ENCODE data around the gene TBC1D16. TPM values are rescaled to one million over a fixed set of nuclear protein-coding genes. Genes with fewer than 3 reads are reported as not detected.

Gene TBC1D16, protein sequence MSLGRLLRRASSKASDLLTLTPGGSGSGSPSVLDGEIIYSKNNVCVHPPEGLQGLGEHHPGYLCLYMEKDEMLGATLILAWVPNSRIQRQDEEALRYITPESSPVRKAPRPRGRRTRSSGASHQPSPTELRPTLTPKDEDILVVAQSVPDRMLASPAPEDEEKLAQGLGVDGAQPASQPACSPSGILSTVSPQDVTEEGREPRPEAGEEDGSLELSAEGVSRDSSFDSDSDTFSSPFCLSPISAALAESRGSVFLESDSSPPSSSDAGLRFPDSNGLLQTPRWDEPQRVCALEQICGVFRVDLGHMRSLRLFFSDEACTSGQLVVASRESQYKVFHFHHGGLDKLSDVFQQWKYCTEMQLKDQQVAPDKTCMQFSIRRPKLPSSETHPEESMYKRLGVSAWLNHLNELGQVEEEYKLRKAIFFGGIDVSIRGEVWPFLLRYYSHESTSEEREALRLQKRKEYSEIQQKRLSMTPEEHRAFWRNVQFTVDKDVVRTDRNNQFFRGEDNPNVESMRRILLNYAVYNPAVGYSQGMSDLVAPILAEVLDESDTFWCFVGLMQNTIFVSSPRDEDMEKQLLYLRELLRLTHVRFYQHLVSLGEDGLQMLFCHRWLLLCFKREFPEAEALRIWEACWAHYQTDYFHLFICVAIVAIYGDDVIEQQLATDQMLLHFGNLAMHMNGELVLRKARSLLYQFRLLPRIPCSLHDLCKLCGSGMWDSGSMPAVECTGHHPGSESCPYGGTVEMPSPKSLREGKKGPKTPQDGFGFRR
- total RNA-seq, result 10 to 100 TPM; 12.9 to 17.6 TPM
- long read RNA-seq, partial matches to known transcripts, result 4 of 12 reads
- long read RNA-seq, other reads (novel, unspliced or antisense), result 8 of 12 reads

DNA sequence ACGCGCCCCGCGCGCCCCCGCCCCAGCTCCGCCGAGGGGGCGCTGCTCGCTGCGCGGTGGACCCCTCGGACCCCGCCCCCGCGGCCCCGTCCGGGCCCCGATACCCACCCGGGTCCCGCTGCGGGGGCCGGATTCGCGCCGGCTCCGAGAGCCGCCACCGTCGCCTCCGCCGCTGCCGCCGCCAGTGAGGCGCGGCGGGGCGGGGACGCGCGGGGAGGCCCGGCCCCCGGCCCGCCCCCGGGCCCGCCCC lies at the start of gene TBC1D16:
TSS of gene TBC1D16 (minus strand) at position 186 of the 250 bp plus-strand sequence. CDS start 22,325 bp downstream, outside the sequence.
- intact Hi-C loops (cut with DNase I, micrococcal nuclease), result no loop called here
- DNase-seq, result no peak
- no peak for ATAC-seq

DNA sequence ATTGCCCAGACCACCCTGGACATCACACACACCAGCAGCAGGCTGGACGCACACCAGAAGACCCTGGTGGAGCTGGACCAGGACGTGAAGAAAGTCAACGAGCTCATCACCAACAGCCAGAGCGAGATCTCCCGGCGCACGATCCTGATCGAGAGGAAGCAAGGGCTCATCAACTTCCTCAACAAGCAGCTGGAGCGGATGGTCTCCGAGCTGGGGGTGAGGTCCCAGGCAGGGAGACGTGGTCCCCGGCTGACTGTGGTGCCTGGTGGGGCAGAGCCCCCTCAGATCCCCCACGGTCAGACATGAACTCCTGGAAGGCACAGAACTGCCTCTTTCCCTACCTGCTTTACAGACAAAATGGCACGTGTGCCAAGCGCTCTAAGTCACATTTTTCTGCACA lies 49.1 kb upstream of the TBC1D16 start:
- DNase-seq, result no peak
- ATAC-seq, result no peak
- intact Hi-C loops (cut with DNase I, micrococcal nuclease), result loop anchor here in 1 of 2 donors (10.0 kb wide), 1 partner anchor 80 kb away; no protein-coding TSS in a partner anchor

- intact Hi-C loops (cut with DNase I, micrococcal nuclease), result loop anchor here in 1 of 2 donors (10.0 kb wide), 1 partner anchor 78 kb away; no protein-coding TSS in a partner anchor
- ATAC-seq (no peak), DNase-seq (no peak)
Observed at GRCh38 chr17:80083136-80083661, 47.5 kb upstream of the TBC1D16 start.

DNA sequence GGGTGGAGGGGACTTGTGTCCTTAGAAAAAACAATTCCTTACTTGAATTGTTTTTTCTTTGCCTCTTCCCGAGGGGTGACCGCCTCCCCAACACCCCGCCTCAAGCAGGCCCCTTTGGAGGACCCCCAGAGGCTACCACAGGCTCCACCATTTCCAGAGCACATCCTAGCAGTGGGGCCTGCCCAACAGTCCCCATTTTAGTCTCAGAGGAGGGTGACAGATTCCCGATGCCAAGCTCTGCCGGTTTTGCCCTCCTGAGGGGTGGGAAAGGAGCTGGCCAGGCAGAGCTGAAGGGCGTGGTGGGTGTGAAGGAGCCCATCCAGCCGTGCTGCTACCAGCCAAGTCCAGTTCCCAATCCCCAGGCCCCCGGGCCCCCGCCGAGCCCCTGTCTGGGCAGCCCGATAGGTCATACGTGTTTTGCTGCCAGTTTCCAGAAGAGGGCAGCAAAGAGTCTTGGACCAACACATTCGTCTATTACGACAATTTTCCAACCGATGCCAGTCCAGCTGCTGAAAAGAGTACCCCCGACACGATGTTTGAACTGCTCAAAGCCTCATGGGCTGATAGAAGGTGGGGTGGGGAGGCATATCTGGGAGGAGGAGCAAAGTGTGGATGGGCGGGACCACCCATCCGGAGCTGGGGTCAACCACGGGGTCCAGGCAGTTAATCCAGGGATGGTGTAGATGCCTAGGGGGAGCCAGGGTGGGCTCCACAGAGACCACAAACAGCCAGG lies 46.9 kb upstream of the TBC1D16 start:
- ATAC-seq (peak; percentile 65), DNase-seq (peak in 1 of 2 donors; percentile 64)
- intact Hi-C loops (cut with DNase I, micrococcal nuclease), result loop anchor here in 1 of 2 donors (10.0 kb wide), 1 partner anchor 78 kb away; no protein-coding TSS in a partner anchor

DNA sequence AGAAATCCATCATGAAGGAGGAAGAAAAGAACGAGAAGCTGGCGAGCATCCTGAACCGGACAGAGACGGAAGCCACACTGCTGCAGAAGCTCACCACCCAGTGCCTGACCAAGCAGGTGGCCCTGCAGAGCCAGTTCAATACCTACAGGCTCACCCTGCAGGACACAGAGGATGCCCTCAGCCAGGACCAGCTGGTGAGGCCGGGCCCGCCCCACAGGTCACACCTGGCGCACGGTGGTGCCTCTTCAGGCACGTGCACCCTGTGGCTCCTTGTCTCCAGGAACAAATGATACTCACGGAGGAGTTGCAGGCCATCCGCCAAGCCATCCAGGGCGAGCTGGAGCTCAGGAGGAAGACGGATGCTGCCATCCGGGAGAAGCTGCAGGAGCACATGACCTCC lies 45.9 kb upstream of the TBC1D16 start:
- no peak for DNase-seq
- intact Hi-C loops (cut with DNase I, micrococcal nuclease), result loop anchor here in 1 of 2 donors (10.0 kb wide), 1 partner anchor 77 kb away; no protein-coding TSS in a partner anchor
- ATAC-seq, result no peak

DNA sequence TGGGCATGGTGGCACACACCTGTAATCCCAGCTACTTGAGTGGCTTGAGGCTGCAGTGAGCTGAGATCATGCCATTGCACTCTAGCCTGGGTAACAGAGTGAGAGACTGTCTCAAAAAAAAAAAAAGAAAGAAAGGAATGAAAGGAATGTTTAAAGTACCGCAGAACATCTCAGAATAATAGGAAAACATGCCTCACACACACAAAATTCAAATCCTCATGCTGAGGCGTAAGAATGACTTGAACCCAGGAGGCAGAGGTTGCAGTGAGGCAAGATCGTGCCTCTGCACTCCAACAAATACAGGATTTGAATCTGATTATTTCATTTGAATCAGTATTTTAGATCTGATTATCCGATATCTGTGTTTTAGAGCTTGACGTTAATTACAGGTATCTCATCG lies 44.4 kb upstream of the TBC1D16 start:
- intact Hi-C loops (cut with DNase I, micrococcal nuclease), result loop anchor here in 1 of 2 donors (10.0 kb wide), 1 partner anchor 75 kb away; no protein-coding TSS in a partner anchor
- no peak for ATAC-seq
- no peak for DNase-seq

- intact Hi-C loops (cut with DNase I, micrococcal nuclease), result no loop called here
- ATAC-seq (no peak), DNase-seq (no peak)
Observed at GRCh38 chr17:80072410-80072809, 36.7 kb upstream of the TBC1D16 start.

GRCh38 chr17:80071116-80071841 lies 35.6 kb upstream of the TBC1D16 start:
- ATAC-seq, result no peak
- intact Hi-C loops (cut with DNase I, micrococcal nuclease), result no loop called here
- peak in 1 of 2 donors; percentile 25 for DNase-seq

DNA sequence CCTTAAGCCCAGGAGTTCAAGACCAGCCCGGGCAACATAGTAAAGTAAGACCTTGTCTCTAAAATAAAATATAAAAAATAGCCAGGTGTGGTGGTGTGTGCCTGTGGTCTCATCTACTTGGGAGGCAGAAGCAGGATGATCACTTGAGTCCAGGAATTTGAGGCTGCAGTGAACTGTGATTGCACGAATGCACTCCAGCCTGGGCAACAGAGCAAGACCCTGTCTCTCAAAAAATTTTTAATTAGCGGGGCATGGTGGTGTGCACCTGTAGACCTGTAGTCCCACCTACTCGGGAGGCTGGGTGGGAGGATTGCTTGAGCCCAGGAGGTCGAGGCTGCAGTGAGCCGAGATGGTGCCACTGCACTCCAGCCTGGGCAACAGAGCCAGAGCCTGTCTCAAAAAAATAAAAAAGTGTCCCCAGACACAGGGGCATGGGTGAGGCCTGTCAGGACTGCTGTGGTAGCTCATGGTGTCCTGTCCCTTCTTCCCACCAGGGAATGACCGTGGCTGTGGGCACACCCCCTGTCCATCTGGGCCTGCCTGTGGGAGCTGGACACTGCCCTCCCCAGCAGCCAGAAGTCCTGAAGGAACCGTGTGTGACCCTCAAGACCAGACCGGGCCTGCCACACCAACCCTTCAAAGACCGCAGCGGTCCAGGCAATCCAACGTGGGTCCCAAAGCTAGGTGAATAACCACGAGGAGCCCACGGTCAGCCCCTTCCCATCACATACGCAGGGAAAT lies 34.9 kb upstream of the TBC1D16 start:
- ATAC-seq, result no peak
- intact Hi-C loops (cut with DNase I, micrococcal nuclease), result no loop called here
- no peak for DNase-seq

DNA sequence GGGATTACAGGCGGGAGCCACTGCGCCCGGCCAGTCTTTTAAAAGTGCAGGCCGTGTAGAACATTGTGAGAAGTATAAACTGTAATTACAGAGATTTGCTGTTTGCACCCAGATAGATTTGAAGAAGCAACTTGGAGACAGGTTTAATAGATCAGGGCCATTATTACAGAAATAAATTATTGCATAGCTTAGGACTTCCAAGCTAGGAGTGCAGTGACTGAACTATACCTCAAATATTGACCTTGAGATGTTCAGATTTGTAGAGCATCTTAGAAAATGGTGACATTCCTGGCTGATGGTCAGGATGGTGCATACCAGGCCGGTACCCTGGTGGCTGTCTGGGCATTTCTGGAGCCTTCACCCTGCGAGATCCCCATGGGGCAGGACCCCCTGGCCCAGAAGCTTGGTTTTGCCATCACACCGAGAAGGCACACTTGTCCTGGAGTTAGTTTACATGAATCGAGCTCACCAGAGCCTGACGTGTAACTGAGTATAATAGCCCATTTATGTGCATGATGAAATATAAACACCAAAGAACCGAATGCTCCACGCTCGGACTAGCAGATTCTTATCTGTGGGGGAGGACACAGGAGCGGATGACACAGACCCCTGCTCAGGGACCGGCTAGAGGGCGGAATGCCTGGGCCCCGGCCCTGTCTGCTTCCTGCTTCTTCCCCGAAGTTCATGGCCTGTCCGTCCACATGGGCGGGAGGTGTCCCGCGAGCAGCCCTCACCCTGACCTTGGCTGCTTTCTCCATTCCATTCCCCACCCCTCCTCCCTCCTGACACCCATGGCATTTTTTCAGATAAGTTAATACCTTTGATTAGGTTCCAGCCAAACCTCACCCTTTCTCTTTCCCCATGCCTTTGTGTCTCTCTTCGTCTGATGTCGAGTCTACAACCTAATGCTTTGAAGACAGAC lies 32.9 kb upstream of the TBC1D16 start:
- intact Hi-C loops (cut with DNase I, micrococcal nuclease), result no loop called here
- ATAC-seq, result no peak
- DNase-seq, result no peak

- intact Hi-C loops (cut with DNase I, micrococcal nuclease), result no loop called here
- no peak for ATAC-seq
- no peak for DNase-seq
Observed at GRCh38 chr17:80067393-80067986, 31.8 kb upstream of the TBC1D16 start.

DNA sequence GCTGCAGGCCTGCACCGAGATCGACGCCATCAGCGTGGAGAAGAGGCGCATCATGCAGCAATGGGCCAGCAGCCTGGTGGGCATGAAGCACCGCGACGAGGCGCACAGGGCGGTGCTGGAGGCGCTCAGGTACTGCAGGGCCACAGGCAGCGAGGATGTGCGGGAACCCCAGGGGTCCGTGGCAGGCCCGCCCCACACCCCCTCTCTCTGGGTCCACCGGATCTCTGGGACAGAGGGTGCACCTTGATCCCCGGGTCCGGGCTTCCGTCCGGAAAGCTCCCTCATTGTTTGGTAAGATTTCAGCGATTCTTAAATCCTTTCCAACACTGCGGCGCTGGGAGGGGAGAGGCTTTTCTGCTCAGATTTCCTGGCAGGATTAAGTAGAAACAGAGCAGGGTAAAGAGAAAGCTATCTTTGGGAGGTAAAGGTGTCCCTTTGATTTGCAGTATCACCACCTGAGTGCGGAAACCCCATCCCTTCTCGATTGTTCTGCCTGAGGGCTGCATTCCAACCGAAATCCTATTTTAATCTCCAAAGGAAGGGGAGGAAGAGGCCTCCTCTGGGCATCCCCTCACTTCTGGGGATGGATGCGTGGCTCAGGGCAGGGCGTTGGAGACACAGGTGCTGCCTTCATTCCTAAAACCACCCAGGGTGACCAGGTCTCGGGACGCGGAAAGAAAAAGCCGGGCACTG lies 30.0 kb upstream of the TBC1D16 start:
- DNase-seq (no peak), ATAC-seq (no peak)
- intact Hi-C loops (cut with DNase I, micrococcal nuclease), result no loop called here

- DNase-seq, result no peak
- ATAC-seq, result no peak
- intact Hi-C loops (cut with DNase I, micrococcal nuclease), result no loop called here
Observed at GRCh38 chr17:80064696-80065095, 29.0 kb upstream of the TBC1D16 start.

DNA sequence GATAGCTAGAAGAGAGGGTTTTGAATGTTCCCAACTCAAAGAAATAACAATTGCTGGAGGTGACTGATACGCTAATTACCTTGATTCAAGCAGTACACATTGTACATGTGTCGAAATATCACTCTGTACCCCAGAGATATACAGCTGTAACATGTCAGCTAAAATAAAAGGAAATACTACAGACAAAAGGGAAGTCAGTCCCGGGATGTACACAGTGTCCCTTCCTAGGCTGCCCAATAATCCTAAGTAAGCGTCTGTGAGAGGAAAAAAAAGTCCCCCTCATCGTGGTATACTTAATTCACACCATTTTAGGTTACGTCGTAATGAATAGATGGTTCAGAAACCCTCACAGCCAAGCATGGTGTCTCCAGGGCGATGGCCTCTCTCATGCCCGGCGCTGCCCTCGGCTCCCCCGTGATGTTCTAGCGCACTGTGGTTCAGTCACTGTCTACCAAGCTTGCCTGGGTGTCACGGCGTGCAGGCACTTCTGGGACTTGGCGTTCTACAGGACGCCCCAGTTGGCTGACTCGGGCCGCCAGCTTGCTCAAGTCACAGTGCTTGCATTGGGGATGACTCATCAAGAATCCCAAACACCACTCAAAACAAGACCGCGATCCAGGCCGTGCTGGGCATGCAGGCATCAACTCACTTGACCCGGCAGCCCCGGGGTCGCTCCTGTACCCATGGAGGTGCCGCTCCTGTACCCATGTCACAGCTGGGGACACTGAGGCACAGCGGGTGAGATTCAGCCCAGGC lies 28.3 kb upstream of the TBC1D16 start:
- no peak for ATAC-seq
- peak; percentile 37 to 62 for DNase-seq
- intact Hi-C loops (cut with DNase I, micrococcal nuclease), result no loop called here

DNA sequence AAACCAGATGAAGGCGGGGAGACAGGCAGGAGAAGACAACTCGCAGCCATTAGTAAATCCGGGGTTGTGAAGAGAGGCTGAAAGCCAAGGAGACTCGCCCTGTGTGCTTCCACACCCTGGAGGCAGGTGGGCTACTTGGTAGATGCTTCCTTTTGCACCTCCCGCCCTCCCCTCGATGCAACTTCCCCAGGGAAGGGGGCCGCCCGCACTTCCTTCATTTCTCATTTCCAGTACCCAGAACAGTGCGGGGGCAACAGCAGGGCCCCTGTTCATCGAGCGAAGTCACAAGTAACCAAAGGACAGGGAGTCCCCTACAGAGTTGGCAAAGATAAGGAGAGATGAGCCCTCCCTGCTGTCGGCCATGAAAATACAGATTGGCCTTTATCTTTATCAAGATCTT lies 25.7 kb upstream of the TBC1D16 start:
- ATAC-seq, result no peak
- intact Hi-C loops (cut with DNase I, micrococcal nuclease), result no loop called here

More for the DNA sequence above, 25.7 kb upstream of the TBC1D16 start:
- DNase-seq, result no peak
